HepG2 (cell line): Measurements from ENCODE around the gene PSG2. TPM values are rescaled to one million over a fixed set of nuclear protein-coding genes. Genes with fewer than 3 reads are reported as not detected.
"Not testable (repeated sequence)": the region's sequence is repeated elsewhere in the genome, so short reads cannot be mapped to it uniquely, and the experiment has no call there.

Source experiments
- ATAC-seq: fragments of 200-7000 bp; cut with Tn5 transposase; 3 replicates; pipeline ENCODE4 v1.9.1; 2020; ENCODE audit warnings: mild to moderate bottlenecking, moderate library complexity
- BruUV-seq: library from RNA; stranded (reverse); fragments of 400-500 nt; replicated peaks from 2 replicates; lab custom pipeline; 2021; lab: Mats Ljungman, UMichigan
- CTCF ChIA-PET: fragments of 300-600 bp; formaldehyde crosslinking; extraction: SDS; loops from one replicate; lab custom pipeline; 2021; ENCODE audit warnings: low total read pairs, inconsistent platforms, low intra/inter-chr PET ratio; lab: Yijun Ruan, JAX
- POLR2A ChIA-PET: fragments of 350-600 bp; sonication (Branson Sonifier 250); formaldehyde crosslinking; loops from one replicate; lab custom pipeline; 2020; ENCODE audit warnings: antibody characterized with exemption, inconsistent platforms; lab: Yijun Ruan, JAX
- DNase-seq: peaks from one replicate; pipeline ENCODE4 v3.0.0-alpha.2; 2015; ENCODE audit warnings: low spot score
- FAIRE-seq: peaks from 3 replicates; lab custom pipeline; 2011; peaks lifted over from hg19 to GRCh38; lab: Jason Lieb, UNC
- H2AFZ ChIP-seq: one replicate; pipeline ENCODE4 v1.6.1; 2011; ENCODE audit warnings: low read length, inconsistent platforms
- H3K27ac ChIP-seq: fragments of 300-600 bp; 3 replicates; pipeline ENCODE4 v1.8.0; 2011; ENCODE audit warnings: mixed run types, mild to moderate bottlenecking, mixed read lengths, low read length, inconsistent platforms; ENCODE audit not compliant: insufficient read depth; ENCODE audit errors: extremely low read length
- H3K27me3 ChIP-seq, 2 experiments: fragments of 200-600 bp in 1 of 2; 2 replicates in 1 of 2; 3 replicates in 1 of 2; pipeline versions ENCODE4 v1.6.0 to v1.8.0; 2011; ENCODE audit warnings: low read length in 2 of 2, mild to moderate bottlenecking in 2 of 2, moderate library complexity in 2 of 2, inconsistent platforms in 1 of 2; ENCODE audit not compliant: insufficient read depth in 2 of 2, control insufficient read depth in 1 of 2
- H3K36me3 ChIP-seq, 2 experiments: fragments of 200-600 bp in 1 of 2; replicated peaks in 1 of 2; 2 replicates in 1 of 2; 3 replicates in 1 of 2; pipeline versions ENCODE4 v1.5.1 to v1.8.0; 2011; ENCODE audit warnings: low read length in 2 of 2, inconsistent platforms in 1 of 2; ENCODE audit not compliant: insufficient read depth in 2 of 2, control insufficient read depth in 1 of 2
- H3K4me1 ChIP-seq: 2 replicates; pipeline ENCODE4 v1.5.1; 2012; ENCODE audit warnings: low read length, inconsistent platforms; ENCODE audit not compliant: insufficient read depth
- H3K4me2 ChIP-seq: 2 replicates; pipeline ENCODE4 v1.6.0; 2011; ENCODE audit warnings: low read depth, low read length, inconsistent platforms
- H3K4me3 ChIP-seq, 3 experiments: fragments of 200-600 bp in 1 of 3; sonication (generic), shearing (Covaris generic) in 1 of 3; replicated peaks in 1 of 3; 2 replicates each; pipeline ENCODE4 v1.5.1; 2011 to 2016; ENCODE audit warnings: low read length in 3 of 3, inconsistent platforms in 2 of 3, low read depth in 2 of 3, mild to moderate bottlenecking in 2 of 3, control low read depth in 1 of 3, mixed read lengths in 1 of 3; ENCODE audit not compliant: insufficient read depth in 1 of 3
- H3K79me2 ChIP-seq: one replicate; pipeline ENCODE4 v1.6.1; 2011; ENCODE audit warnings: low read length, inconsistent platforms; ENCODE audit not compliant: insufficient read depth
- H3K9ac ChIP-seq: 2 replicates; pipeline ENCODE4 v1.6.0; 2011; ENCODE audit warnings: mild to moderate bottlenecking, low read depth, low read length, inconsistent platforms; ENCODE audit not compliant: insufficient read depth
- H3K9me3 ChIP-seq: 2 replicates; pipeline ENCODE4 v1.5.1; 2012; ENCODE audit warnings: mild to moderate bottlenecking, low read length
- H4K20me1 ChIP-seq: 2 replicates; pipeline ENCODE4 v1.6.0; 2011; ENCODE audit warnings: inconsistent platforms, mild to moderate bottlenecking, low read length, moderate library complexity; ENCODE audit not compliant: insufficient read depth
- MYNN ChIP-seq: sonication (generic); formaldehyde crosslinking; IDR thresholded peaks from 2 replicates; pipeline ENCODE4 v1.4.0; 2020; ENCODE audit warnings: mild to moderate bottlenecking, low read depth, missing genetic modification reagents
- SETDB1 ChIP-seq: sonication (generic); formaldehyde crosslinking; IDR thresholded peaks from 2 replicates; pipeline ENCODE4 v1.5.1; 2020; ENCODE audit warnings: missing genetic modification reagents, mild to moderate bottlenecking, borderline replicate concordance
- ZNF142 ChIP-seq: sonication (generic); formaldehyde crosslinking; IDR thresholded peaks from 2 replicates; pipeline ENCODE4 v1.4.0; 2020; ENCODE audit warnings: missing genetic modification reagents
- ZNF280D ChIP-seq: sonication (generic); formaldehyde crosslinking; IDR thresholded peaks from 2 replicates; pipeline ENCODE4 v1.5.1; 2020; ENCODE audit warnings: mild to moderate bottlenecking, missing genetic modification reagents
- ZNF780A ChIP-seq: sonication (generic); formaldehyde crosslinking; IDR thresholded peaks from 2 replicates; pipeline ENCODE4 v1.8.0; 2022; ENCODE audit warnings: mild to moderate bottlenecking, missing genetic modification reagents, moderate library complexity
- WGBS: methylation state at CpG from one replicate; pipeline ENCODE4 v1.1.6; 2017; ENCODE audit warnings: low lambda C conversion rate; 5-methylcytosine and 5-hydroxymethylcytosine counted together
- in situ Hi-C: cut with HindIII; loops from 2 replicates; pipeline ENCODE4 v1.10.0; 2017; ENCODE audit warnings: low pct_unique_long_range_greater_than_20kb; ENCODE audit not compliant: extremely low pct_ligation_motif_present
- intact Hi-C: fragments of 100-400 bp; cut with micrococcal nuclease; formaldehyde crosslinking; loops from one replicate; pipeline ENCODE4 v1.10.0; 2022; ENCODE audit not compliant: unreplicated experiment
- polyA plus RNA-seq, 8 experiments: library from polyadenylated mRNA; depleted of rRNA in 3 of 8; stranded (reverse) in 7 of 8; unstranded in 1 of 8; fragments of >200 nt; fragmentation: Illumina TruSeq in 4 of 8; extraction: Trizol in 4 of 8; gene quantifications; 2 replicates each; pipeline versions ENCODE4 v1.2.1 to v1.2.3, GENCODE V29; 2011 to 2016; ENCODE audit warnings: low read depth in 4 of 8, missing spikeins in 1 of 8, mixed read lengths in 1 of 8; ENCODE audit not compliant: insufficient read depth in 1 of 8
- total RNA-seq, 5 experiments: library from RNA; depleted of rRNA; stranded (reverse); fragments of >200 nt; fragmentation: Illumina TruSeq; extraction: Trizol; gene quantifications; 2 replicates each; pipeline ENCODE4 v1.2.3, GENCODE V29; 2016; ENCODE audit warnings: low read depth in 1 of 5
- TF ChIP-seq, protein P1 (sequence below): sonication (generic); formaldehyde crosslinking; IDR thresholded peaks from 2 replicates; pipeline ENCODE4 v1.9.0; 2021; ENCODE audit warnings: missing genetic modification reagents, borderline replicate concordance

PSG2 gene
- total and polyA plus RNA-seq, 2 of the 13 experiments (the other 11 are each of a cell fraction or from before 2014, with no cell fraction given) = not detected

- TF ChIP-seq ZNF142 (CRISPR knock-in tag) (no peak), SETDB1 (CRISPR knock-in tag) (no peak), ZNF280D (CRISPR knock-in tag) (no peak), ZNF780A (no peak), MYNN (CRISPR knock-in tag) (no peak)
- TF ChIP-seq, protein P1, sequence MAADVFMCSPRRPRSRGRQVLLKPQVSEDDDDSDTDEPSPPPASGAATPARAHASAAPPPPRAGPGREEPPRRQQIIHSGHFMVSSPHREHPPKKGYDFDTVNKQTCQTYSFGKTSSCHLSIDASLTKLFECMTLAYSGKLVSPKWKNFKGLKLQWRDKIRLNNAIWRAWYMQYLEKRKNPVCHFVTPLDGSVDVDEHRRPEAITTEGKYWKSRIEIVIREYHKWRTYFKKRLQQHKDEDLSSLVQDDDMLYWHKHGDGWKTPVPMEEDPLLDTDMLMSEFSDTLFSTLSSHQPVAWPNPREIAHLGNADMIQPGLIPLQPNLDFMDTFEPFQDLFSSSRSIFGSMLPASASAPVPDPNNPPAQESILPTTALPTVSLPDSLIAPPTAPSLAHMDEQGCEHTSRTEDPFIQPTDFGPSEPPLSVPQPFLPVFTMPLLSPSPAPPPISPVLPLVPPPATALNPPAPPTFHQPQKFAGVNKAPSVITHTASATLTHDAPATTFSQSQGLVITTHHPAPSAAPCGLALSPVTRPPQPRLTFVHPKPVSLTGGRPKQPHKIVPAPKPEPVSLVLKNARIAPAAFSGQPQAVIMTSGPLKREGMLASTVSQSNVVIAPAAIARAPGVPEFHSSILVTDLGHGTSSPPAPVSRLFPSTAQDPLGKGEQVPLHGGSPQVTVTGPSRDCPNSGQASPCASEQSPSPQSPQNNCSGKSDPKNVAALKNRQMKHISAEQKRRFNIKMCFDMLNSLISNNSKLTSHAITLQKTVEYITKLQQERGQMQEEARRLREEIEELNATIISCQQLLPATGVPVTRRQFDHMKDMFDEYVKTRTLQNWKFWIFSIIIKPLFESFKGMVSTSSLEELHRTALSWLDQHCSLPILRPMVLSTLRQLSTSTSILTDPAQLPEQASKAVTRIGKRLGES (CRISPR knock-in tag) = no peak
These were observed 4.2 kb downstream of the PSG2 start (continued) for GRCh38 chr19:43078311-43078710.

- FAIRE-seq, DNase-seq, CTCF ChIA-PET, H4K20me1 ChIP-seq, ATAC-seq, H3K79me2 ChIP-seq, H2AFZ ChIP-seq, in situ Hi-C loops, H3K4me2 ChIP-seq, BruUV-seq, H3K9me3 ChIP-seq, H3K9ac ChIP-seq, H3K27me3 ChIP-seq, H3K4me1 ChIP-seq, POLR2A ChIA-PET, H3K4me3 ChIP-seq, H3K27ac ChIP-seq, intact Hi-C loops, H3K36me3 ChIP-seq: not testable (repeated sequence)
- 14% methylated on average over 4 of the region's 4 CpGs for WGBS
These were observed 4.6 kb downstream of the PSG2 start for GRCh38 chr19:43077881-43078280.
